Keratinocyte (primary cell): ENCODE results near the gene WNT4. TPM values are rescaled to one million over a fixed set of nuclear protein-coding genes. Genes with fewer than 3 reads are reported as not detected.

ENCODE experiments used
- DNase-seq: peaks from one replicate; pipeline ENCODE4 v3.0.0-alpha.2; 2011; ENCODE audit warnings: low read depth, missing footprints, low spot score
- FAIRE-seq: peaks from 2 replicates; lab custom pipeline; 2011; peaks lifted over from hg19 to GRCh38; lab: Jason Lieb, UNC
- H2AFZ ChIP-seq: 2 replicates; pipeline ENCODE4 v1.6.0; 2012; ENCODE audit warnings: low read length, control low read depth, inconsistent platforms; ENCODE audit not compliant: control insufficient read depth
- H3K27ac ChIP-seq: 2 replicates; pipeline ENCODE4 v1.5.1; 2011; ENCODE audit warnings: low read length; ENCODE audit not compliant: control insufficient read depth, insufficient read depth
- H3K27me3 ChIP-seq: 3 replicates; pipeline ENCODE4 v1.6.0; 2011; ENCODE audit warnings: low read length; ENCODE audit not compliant: control insufficient read depth, insufficient read depth; ENCODE audit errors: extremely low read depth
- H3K36me3 ChIP-seq, 2 experiments: 2 replicates in 1 of 2; 3 replicates in 1 of 2; pipeline ENCODE4 v1.5.1; 2011; ENCODE audit warnings: low read length in 2 of 2, mild to moderate bottlenecking in 1 of 2; ENCODE audit not compliant: control insufficient read depth in 2 of 2, insufficient read depth in 2 of 2; ENCODE audit errors: extremely low read depth in 1 of 2
- H3K4me1 ChIP-seq: 3 replicates; pipeline ENCODE4 v1.5.1; 2011; ENCODE audit warnings: low read length; ENCODE audit not compliant: control insufficient read depth, insufficient read depth; ENCODE audit errors: extremely low read depth
- H3K4me2 ChIP-seq: 3 replicates; pipeline ENCODE4 v1.6.0; 2011; ENCODE audit warnings: low read depth, low read length; ENCODE audit not compliant: control insufficient read depth, insufficient read depth; ENCODE audit errors: extremely low read depth
- H3K4me3 ChIP-seq, 3 experiments: fragments of 200-600 bp in 1 of 3; sonication (generic) in 1 of 3; 2 replicates in 2 of 3; 3 replicates in 1 of 3; pipeline ENCODE4 v1.5.1; 2011 to 2016; ENCODE audit warnings: low read length in 3 of 3, mild to moderate bottlenecking in 3 of 3, control low read depth in 2 of 3, inconsistent platforms in 1 of 3, low read depth in 1 of 3, mixed read lengths in 1 of 3, mixed run types in 1 of 3, moderate library complexity in 1 of 3; ENCODE audit not compliant: control insufficient read depth in 2 of 3, insufficient read depth in 2 of 3; ENCODE audit errors: extremely low read depth in 1 of 3
- H3K79me2 ChIP-seq: 2 replicates; pipeline ENCODE4 v1.6.0; 2012; ENCODE audit warnings: low read length; ENCODE audit not compliant: control insufficient read depth, insufficient read depth
- H3K9ac ChIP-seq: 3 replicates; pipeline ENCODE4 v1.6.0; 2011; ENCODE audit warnings: low read length; ENCODE audit not compliant: control insufficient read depth, insufficient read depth; ENCODE audit errors: extremely low read depth
- H3K9me1 ChIP-seq: 3 replicates; pipeline ENCODE4 v1.6.0; 2011; ENCODE audit warnings: low read length; ENCODE audit not compliant: control insufficient read depth, insufficient read depth; ENCODE audit errors: extremely low read depth
- H3K9me3 ChIP-seq: 2 replicates; pipeline ENCODE4 v1.5.1; 2012; ENCODE audit warnings: low read depth, low read length; ENCODE audit not compliant: control insufficient read depth
- H4K20me1 ChIP-seq: 3 replicates; pipeline ENCODE4 v1.6.0; 2011; ENCODE audit warnings: low read length; ENCODE audit not compliant: control insufficient read depth, insufficient read depth; ENCODE audit errors: extremely low read depth
- EZH2 ChIP-seq: IDR thresholded peaks from one replicate; pipeline ENCODE4 v1.6.1; 2012; ENCODE audit warnings: inconsistent platforms, mild to moderate bottlenecking, low read length, moderate library complexity
- dilution Hi-C: fragments of 300-500 bp; cut with MboI; formaldehyde crosslinking; loops from one replicate; pipeline ENCODE4 v1.7.0; 2020; ENCODE audit warnings: low sequenced_read_pairs; ENCODE audit not compliant: extremely low pct_ligation_motif_present
- polyA plus RNA-seq, 5 experiments: library from polyadenylated mRNA; depleted of rRNA in 3 of 5; stranded (reverse) in 3 of 5; stranded (forward) in 1 of 5; unstranded in 1 of 5; fragments of >200 nt; gene quantifications; 1 replicate in 1 of 5; 2 replicates in 3 of 5; 3 replicates in 1 of 5; pipeline versions ENCODE4 v1.2.1 to v1.2.3, GENCODE V29; 2011 to 2012; ENCODE audit warnings: missing spikeins in 2 of 5, low read depth in 1 of 5, low replicate concordance in 1 of 5
- TF ChIP-seq, protein P1 (sequence below), 3 experiments: IDR thresholded peaks in 1 of 3; conservative IDR thresholded peaks in 1 of 3; optimal IDR thresholded peaks in 1 of 3; 2 replicates in 2 of 3; 3 replicates in 1 of 3; pipeline versions ENCODE3 to v1.5.1; 2011; ENCODE audit warnings: low read length in 3 of 3, mild to moderate bottlenecking in 3 of 3, moderate library complexity in 2 of 3, control low read depth in 1 of 3, inconsistent platforms in 1 of 3; ENCODE audit not compliant: insufficient read depth in 2 of 3; ENCODE audit errors: extremely low read depth in 1 of 3

Gene WNT4
- polyA plus RNA-seq, 1 donor (not counting 4 experiments of a cell fraction or from before 2014, with no cell fraction given): 2.6 TPM

DNA sequence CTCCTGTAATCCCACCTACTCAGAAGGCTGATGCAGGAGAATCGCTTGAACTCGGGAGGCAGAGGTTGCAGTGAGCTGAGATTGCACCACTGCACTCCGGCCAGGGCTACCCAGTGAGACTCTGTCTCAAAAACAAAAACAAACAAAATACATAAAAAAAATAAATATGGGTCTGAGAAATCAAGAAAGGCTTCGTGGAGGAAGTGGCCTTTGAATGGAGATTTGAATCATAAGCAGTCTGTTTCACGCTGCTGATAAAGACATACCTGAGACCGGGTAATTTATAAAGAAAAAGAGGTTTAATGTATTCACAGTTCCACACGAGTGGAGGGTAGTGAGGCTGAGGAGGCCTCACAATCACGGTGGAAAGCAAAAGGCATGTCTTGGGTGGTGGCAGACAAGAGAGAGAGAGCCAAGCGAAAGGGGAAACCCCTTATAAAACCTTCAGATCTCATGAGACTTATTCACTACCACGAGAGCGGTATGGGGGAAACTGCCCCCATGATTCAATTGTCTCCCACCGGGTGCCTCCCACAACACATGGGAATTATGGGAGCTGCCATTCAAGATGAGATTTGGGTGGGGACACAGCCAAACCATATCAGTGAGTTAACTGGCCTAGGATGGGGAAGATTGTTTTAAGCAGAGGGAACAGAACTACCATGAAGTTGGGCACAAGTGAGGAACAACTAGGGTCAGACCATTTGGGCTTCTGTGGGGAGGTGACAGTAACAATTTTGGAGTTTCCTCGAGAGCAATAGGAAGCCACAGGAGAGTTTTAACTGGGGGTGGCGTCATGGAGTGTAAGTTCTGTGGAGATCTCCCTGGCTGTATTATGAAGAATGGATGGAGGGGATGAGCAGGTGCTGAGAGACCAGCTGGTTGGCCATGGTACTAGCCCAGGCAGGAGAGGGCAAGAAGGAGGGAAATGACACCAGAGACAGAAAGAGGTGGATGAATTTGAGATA, 22.2 kb upstream of the WNT4 start:
- Histone ChIP-seq H3K27ac (no peak overlapping the region), H4K20me1 (peaks cover 2% of the 10 kb centered on the region), H3K36me3 (no peaks in the 10 kb centered on the region), H3K9me1 (no peaks in the 10 kb centered on the region), H3K9me3 (no peaks in the 10 kb centered on the region), H3K79me2 (no peaks in the 10 kb centered on the region), H3K4me3 (no peak overlapping the region), H2AFZ (no peak overlapping the region), H3K27me3 (peaks cover 13% of the 10 kb centered on the region), H3K9ac (no peak overlapping the region), H3K4me2 (no peak overlapping the region), H3K4me1 (no peaks in the 10 kb centered on the region)
- no peak for FAIRE-seq
- TF ChIP-seq, protein P1, sequence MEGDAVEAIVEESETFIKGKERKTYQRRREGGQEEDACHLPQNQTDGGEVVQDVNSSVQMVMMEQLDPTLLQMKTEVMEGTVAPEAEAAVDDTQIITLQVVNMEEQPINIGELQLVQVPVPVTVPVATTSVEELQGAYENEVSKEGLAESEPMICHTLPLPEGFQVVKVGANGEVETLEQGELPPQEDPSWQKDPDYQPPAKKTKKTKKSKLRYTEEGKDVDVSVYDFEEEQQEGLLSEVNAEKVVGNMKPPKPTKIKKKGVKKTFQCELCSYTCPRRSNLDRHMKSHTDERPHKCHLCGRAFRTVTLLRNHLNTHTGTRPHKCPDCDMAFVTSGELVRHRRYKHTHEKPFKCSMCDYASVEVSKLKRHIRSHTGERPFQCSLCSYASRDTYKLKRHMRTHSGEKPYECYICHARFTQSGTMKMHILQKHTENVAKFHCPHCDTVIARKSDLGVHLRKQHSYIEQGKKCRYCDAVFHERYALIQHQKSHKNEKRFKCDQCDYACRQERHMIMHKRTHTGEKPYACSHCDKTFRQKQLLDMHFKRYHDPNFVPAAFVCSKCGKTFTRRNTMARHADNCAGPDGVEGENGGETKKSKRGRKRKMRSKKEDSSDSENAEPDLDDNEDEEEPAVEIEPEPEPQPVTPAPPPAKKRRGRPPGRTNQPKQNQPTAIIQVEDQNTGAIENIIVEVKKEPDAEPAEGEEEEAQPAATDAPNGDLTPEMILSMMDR (optimal IDR thresholded peaks at IDR 0.05 in 1 of 3, IDR thresholded peaks at IDR 0.05 in 1 of 3, conservative IDR thresholded peaks at IDR 0.05 in 1 of 3; ENCODE audit: extremely low read depth in 1 of 3, insufficient read depth in 2 of 3, low read length in 3 of 3): no peak
- TF ChIP-seq EZH2: no peak
- DNase-seq: no peak
- dilution Hi-C loops: loop anchor here (25.0 kb wide), 1 partner anchor 222 kb away; no protein-coding TSS in a partner anchor

DNA sequence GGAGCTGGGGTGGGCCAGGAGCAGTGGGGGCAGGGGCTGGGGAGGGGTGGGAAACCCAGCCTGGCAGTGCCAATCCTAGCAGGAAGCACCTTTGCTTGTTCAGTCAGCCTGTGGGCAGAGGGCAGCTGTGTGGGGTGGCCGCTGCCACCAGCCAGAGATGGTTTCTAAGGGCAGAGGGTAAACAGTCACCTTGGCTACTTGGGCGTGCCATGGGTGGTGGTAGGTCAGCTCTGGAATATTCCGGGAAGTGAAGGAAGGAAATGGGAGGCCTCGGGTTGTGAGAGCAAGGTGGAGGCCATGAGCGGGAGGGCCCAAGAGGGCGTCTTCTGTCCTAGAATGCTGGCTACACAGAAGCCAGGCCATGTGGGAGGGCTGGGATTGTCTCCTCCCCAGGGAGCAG, 20.7 kb upstream of the WNT4 start:
- Histone ChIP-seq H4K20me1 (peaks cover 2% of the 10 kb centered on the region), H3K9me3 (no peaks in the 10 kb centered on the region), H3K4me2 (no peak overlapping the region), H3K27ac (no peak overlapping the region), H3K4me1 (no peaks in the 10 kb centered on the region), H2AFZ (no peak overlapping the region), H3K9ac (no peak overlapping the region), H3K27me3 (peaks cover 9% of the 10 kb centered on the region), H3K9me1 (no peaks in the 10 kb centered on the region), H3K36me3 (no peaks in the 10 kb centered on the region), H3K4me3 (no peak overlapping the region), H3K79me2 (no peaks in the 10 kb centered on the region)
- dilution Hi-C loops: loop anchor here (25.0 kb wide), 1 partner anchor 224 kb away; no protein-coding TSS in a partner anchor
- DNase-seq (no peak), FAIRE-seq (no peak)
- TF ChIP-seq EZH2: no peak
- TF ChIP-seq, protein P1 (optimal IDR thresholded peaks at IDR 0.05 in 1 of 3, IDR thresholded peaks at IDR 0.05 in 1 of 3, conservative IDR thresholded peaks at IDR 0.05 in 1 of 3; ENCODE audit: extremely low read depth in 1 of 3, insufficient read depth in 2 of 3, low read length in 3 of 3): no peak
